Lower leg skin (tissue), 4 donors: Measurements from ENCODE around the gene TMIE. TPM values are rescaled to one million over a fixed set of nuclear protein-coding genes. Genes with fewer than 3 reads are reported as not detected.

Experiments used
- DNase-seq, 2 donors: peaks; one replicate each; pipeline ENCODE4 v3.0.0-alpha.2; 2019; ENCODE audit warnings: low spot score in 2 of 2
- H3K4me3 ChIP-seq: fragments of 200-600 bp; sonication (generic); 2 replicates; pipeline ENCODE4 v1.5.1; 2017; ENCODE audit warnings: mild to moderate bottlenecking, low read depth; ENCODE audit not compliant: poor library complexity, severe bottlenecking
- CTCF ChIP-seq, 3 donors: fragments of 450-650 bp; IDR thresholded peaks; one replicate each; pipeline ENCODE4 v1.5.1; 2016; ENCODE audit warnings: antibody characterized with exemption in 3 of 3, mild to moderate bottlenecking in 3 of 3, moderate library complexity in 2 of 3
- POLR2A ChIP-seq, 2 donors: fragments of 450-650 bp; IDR thresholded peaks; one replicate each; pipeline ENCODE4 v1.6.1; 2016 to 2017; ENCODE audit warnings: antibody characterized with exemption in 2 of 2, mild to moderate bottlenecking in 1 of 2, moderate library complexity in 1 of 2
- WGBS, 2 donors: methylation state at CpG; one replicate each; pipeline ENCODE4 v1.1.5; 2018; 5-methylcytosine and 5-hydroxymethylcytosine counted together
- intact Hi-C: fragments of 100-400 bp; cut with DNase I; formaldehyde crosslinking; loops from one replicate; pipeline ENCODE4 v1.15.0; 2023; ENCODE audit warnings: low total_unique reads
- total RNA-seq, 4 donors: library from RNA; depleted of rRNA; stranded (reverse); fragments of >200 nt; gene quantifications; one replicate each; pipeline ENCODE4 v1.1.0, GENCODE V29; 2016

The TMIE gene
- total RNA-seq, 4 donors from 2014 or later, result 0.37 to 1.1 (median 0.67) TPM

GRCh38 chr3:46717447-46718231 lies 16.4 kb downstream of the TMIE start, which contains the start of gene PRSS50:
TSS of gene PRSS50 (minus strand) at chr3:46717869. CDS start at chr3:46717824, 45 bp downstream.
- TF ChIP-seq POLR2A (IDR thresholded peaks at IDR 0.05) (no peak), CTCF (IDR thresholded peaks at IDR 0.05) (no peak)
- no peak within 1 kb of the TSS for H3K4me3 ChIP-seq
- DNase-seq, result peak in 1 of 2 donors; percentile 82
- intact Hi-C loops, result no loop called here
- 41 to 61% methylated on average over 53 to 56 of the region's 61 CpGs for WGBS, 2 donors

- H3K4me3 ChIP-seq, result no peak overlapping the region
- intact Hi-C loops, result no loop called here
- 75 to 85% methylated on average over 2 of the region's 2 CpGs for WGBS, 2 donors
- DNase-seq, result peak in 1 of 2 donors; percentile 40
- no peak for TF ChIP-seq POLR2A (IDR thresholded peaks at IDR 0.05)
Measured at GRCh38 chr3:46719044-46719565, 17.9 kb downstream of the TMIE start.

- no peak overlapping the region for H3K4me3 ChIP-seq
- TF ChIP-seq CTCF (IDR thresholded peaks at IDR 0.05) (no peak), POLR2A (IDR thresholded peaks at IDR 0.05) (no peak)
- DNase-seq, result peak in 1 of 2 donors; percentile 49
- WGBS, 2 donors, result 82 to 100% methylated on average over 4 of the region's 4 CpGs
- intact Hi-C loops, result no loop called here
Measured at GRCh38 chr3:46719735-46720271, 18.6 kb downstream of the TMIE start.

GRCh38 chr3:46721009-46721408 lies 19.8 kb downstream of the TMIE start:
- no peak for DNase-seq
- 59 to 89% methylated on average over 2 of the region's 2 CpGs for WGBS, 2 donors
- intact Hi-C loops, result no loop called here
- TF ChIP-seq CTCF (IDR thresholded peaks at IDR 0.05) (no peak), POLR2A (IDR thresholded peaks at IDR 0.05) (no peak)
- no peak overlapping the region for H3K4me3 ChIP-seq

- intact Hi-C loops, result no loop called here
- TF ChIP-seq CTCF (IDR thresholded peaks at IDR 0.05), result no peak
- no peak for TF ChIP-seq POLR2A (IDR thresholded peaks at IDR 0.05)
- DNase-seq, result peak in 1 of 2 donors; percentile 36
- WGBS, 2 donors, result 93 to 94% methylated on average over 4 to 5 of the region's 5 CpGs
- H3K4me3 ChIP-seq, result no peak overlapping the region
Measured at GRCh38 chr3:46722443-46722842, 21.3 kb downstream of the TMIE start.

- no peak overlapping the region for H3K4me3 ChIP-seq
- intact Hi-C loops, result no loop called here
- no peak for DNase-seq
- 72 to 88% methylated on average over 4 of the region's 4 CpGs for WGBS, 2 donors
- TF ChIP-seq POLR2A (IDR thresholded peaks at IDR 0.05), result no peak
- TF ChIP-seq CTCF (IDR thresholded peaks at IDR 0.05), result no peak
Measured at GRCh38 chr3:46724424-46724823, 23.2 kb downstream of the TMIE start.
